ENCODE data around the gene EML3.
"Not testable (repeated sequence)": the region's sequence is repeated elsewhere in the genome, so short reads cannot be mapped to it uniquely, and the experiment has no call there.

EML3 gene

DNA sequence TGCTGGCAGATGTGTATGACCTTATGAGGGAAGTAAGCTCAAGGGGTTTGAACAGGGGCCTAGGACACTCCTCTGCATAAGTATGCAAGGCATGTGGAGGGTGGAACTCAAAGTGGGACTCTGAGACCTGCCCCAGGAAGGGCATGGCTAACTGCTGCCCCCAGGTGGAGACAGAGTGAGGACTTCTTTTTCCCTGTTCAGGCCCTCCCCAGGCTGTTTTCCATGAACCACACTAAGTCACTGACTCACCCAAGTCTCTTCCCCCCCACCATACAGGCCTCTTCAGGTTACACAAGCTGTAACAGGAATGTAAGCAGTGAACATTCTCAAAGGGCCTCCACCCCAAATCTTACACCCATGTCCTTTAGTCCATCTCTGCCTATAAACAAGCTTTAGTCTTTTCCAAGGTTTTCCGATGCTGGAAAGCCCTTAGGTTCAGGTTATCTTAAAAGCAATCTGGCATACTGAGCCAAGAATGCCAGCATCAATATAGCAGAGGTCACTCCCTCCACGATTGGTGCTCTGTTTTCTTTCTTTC is 51.9 kb downstream of the EML3 start:
- Histone ChIP-seq H3K9me3 (no peaks in the 10 kb centered on the region), H3K27me3 (no peaks in the 10 kb centered on the region), H3K4me3 (ENCODE audit: low read depth, low read length) (no peak overlapping the region), H3K4me1 (peaks cover 18% of the 10 kb centered on the region), H3K36me3 (peaks cover 55% of the 10 kb centered on the region)
- TF ChIP-seq, protein P1, sequence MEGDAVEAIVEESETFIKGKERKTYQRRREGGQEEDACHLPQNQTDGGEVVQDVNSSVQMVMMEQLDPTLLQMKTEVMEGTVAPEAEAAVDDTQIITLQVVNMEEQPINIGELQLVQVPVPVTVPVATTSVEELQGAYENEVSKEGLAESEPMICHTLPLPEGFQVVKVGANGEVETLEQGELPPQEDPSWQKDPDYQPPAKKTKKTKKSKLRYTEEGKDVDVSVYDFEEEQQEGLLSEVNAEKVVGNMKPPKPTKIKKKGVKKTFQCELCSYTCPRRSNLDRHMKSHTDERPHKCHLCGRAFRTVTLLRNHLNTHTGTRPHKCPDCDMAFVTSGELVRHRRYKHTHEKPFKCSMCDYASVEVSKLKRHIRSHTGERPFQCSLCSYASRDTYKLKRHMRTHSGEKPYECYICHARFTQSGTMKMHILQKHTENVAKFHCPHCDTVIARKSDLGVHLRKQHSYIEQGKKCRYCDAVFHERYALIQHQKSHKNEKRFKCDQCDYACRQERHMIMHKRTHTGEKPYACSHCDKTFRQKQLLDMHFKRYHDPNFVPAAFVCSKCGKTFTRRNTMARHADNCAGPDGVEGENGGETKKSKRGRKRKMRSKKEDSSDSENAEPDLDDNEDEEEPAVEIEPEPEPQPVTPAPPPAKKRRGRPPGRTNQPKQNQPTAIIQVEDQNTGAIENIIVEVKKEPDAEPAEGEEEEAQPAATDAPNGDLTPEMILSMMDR (IDR thresholded peaks at IDR 0.05; ENCODE audit: low read depth, low read length) = peak; percentile 71
- peak; percentile 75 for DNase-seq

DNA sequence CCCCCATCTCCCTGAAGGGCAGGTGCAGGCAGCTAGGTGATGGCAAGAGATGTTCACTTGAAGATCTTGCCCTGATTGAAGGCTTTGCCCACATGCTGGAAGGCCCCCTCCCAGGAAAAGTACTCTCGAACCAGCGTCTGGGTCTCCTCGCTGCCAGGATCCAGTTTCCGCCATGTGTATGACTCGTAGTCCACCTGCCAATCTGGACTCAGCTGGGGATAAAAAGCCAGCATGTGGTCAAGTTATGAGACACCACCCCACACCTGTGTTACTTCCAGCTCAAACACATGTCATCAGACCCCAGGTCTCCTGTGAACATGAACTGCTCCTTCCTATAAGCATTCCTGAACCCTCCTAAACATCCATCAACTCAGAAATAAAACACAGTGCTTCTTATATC is 52.9 kb downstream of the EML3 start:
- peaks cover 18% of the 10 kb centered on the region for H3K4me1 ChIP-seq

DNA sequence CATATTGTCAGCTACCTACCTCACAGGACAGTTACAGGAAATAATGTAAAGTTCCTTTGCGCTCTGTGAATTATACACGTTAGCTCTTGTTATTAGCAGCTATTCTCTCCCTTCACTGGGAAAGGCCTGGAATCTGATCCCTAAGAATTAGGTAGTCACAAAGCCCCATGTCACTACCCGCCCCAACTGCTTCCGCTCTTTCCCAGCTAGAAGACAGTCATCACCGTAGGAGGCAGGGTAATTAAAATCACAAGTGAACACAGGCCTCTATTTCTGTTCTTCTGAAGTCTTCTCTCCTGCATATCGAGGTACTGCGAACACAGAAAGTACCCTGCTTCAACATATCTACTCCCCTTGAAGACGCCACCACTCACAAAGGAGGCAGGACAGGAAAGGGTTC is 53.4 kb downstream of the EML3 start:
- H3K4me1 ChIP-seq = peaks cover 18% of the 10 kb centered on the region
- peaks cover 53% of the 10 kb centered on the region for H3K36me3 ChIP-seq
- no peaks in the 10 kb centered on the region for H3K27me3 ChIP-seq

More for the DNA sequence above, 52.9 kb downstream of the EML3 start:
- DNase-seq; H3K27me3 ChIP-seq; H3K4me3 ChIP-seq (ENCODE audit: low read depth, low read length); H3K9me3 ChIP-seq: not testable (repeated sequence)
- peaks cover 53% of the 10 kb centered on the region for H3K36me3 ChIP-seq

DNA sequence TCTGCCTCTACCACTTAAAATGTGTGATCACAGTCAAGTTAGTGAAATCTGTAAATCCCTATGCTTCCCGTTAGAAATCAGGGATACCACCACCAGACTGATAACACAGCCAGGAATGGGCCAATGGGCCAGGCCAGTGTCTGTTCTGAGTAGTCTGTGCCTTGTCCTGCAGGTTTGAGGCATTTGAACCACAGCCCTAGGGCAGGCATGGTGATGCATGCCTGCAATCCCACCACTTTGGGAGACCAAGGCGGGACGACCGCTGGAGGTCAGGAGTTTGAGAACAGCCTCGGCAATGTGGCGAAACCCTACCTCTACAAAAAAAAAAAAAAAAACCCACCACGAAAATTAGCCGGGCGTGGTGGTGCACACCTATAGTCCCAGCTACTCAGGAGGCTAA is 53.9 kb downstream of the EML3 start:
- Histone ChIP-seq H3K27me3 (no peaks in the 10 kb centered on the region), H3K9me3 (no peaks in the 10 kb centered on the region), H3K4me3 (ENCODE audit: low read depth, low read length) (no peak overlapping the region), H3K36me3 (peaks cover 49% of the 10 kb centered on the region), H3K4me1 (peaks cover 18% of the 10 kb centered on the region)
- TF ChIP-seq, protein P1 (IDR thresholded peaks at IDR 0.05; ENCODE audit: low read depth, low read length) = no peak
- no peak for DNase-seq

More for the DNA sequence above, 53.4 kb downstream of the EML3 start:
- Histone ChIP-seq H3K4me3 (ENCODE audit: low read depth, low read length) (no peak overlapping the region), H3K9me3 (no peaks in the 10 kb centered on the region)
- TF ChIP-seq, protein P1 (IDR thresholded peaks at IDR 0.05; ENCODE audit: low read depth, low read length) = no peak
- DNase-seq = no peak

DNA sequence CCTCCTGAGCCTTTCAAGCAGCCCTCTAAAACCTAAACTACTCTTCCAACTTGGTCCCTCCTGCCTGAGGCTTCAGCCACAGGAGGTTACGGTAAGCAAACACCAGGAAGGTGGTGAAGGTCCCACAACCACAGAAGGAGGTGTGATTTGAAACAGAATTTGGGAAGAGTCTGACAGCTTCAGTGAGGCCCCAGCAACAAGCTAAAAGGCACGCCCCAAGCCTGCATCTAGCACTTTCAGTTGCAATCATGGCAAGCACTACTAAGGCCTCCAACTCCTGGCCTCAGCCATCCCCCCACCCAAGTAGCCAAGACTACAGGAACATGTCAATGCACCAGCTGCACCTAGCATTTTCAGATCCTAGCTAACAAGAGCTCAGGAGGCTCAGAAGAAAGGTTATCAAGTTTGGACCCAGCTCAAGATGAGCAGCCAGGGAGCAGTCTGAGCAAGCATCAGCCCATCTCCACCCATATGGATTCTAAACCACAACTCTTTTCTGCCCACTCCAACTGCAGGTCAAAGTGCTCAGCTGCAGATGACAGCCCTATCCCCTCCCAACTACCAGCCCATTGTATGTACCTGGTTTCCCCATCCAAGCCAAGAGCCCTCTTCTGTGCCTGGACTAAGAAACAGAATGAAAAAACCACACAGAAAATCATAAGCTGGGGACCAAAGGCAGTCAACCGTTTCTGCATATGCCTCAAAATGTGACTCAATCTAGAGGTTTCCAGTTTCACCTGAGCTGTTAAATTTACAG is 55.5 kb downstream of the EML3 start:
- Histone ChIP-seq H3K36me3 (peaks cover 36% of the 10 kb centered on the region), H3K4me1 (peaks cover 18% of the 10 kb centered on the region), H3K9me3 (no peaks in the 10 kb centered on the region), H3K27me3 (no peaks in the 10 kb centered on the region), H3K4me3 (ENCODE audit: low read depth, low read length) (no peak overlapping the region)
- DNase-seq = no peak
- TF ChIP-seq, protein P1 (IDR thresholded peaks at IDR 0.05; ENCODE audit: low read depth, low read length) = no peak

DNA sequence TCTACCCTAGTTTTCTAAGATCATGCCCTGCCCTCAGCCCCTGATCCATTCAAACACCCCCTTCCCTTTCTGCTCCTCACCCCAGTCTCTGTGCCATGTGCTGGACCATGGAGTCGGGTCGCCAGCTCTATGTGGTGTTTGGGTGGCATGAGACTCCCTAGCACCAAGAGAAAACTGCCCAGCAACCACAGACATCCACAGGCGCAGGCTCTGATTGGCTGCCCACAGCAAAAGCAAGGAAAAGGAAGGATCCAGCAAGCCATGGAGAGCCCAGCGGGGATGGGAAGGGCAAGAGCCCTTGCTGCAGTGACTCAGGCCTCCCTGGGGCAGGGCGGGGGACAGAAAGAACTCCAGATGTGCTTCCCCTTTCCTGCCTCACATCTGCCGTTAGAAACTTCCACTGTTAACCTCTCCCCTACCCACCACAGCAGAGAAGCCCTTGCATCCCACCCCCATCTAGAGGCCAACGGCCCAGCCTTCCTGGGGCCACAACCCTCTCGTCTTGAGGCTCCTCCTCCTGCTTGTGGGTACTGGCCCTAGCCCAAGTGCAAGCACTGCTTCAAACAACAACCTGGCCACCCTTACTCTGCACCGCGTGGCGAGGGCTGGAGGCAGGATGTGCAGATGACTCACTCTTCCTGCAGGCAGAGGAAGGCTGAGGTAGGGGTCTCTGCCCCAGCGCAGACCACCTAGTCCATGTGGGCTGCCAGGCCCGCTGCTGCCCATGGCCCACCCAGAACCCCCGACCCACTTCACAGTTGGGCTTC is 56.3 kb downstream of the EML3 start:
- Histone ChIP-seq H3K27me3 (no peaks in the 10 kb centered on the region), H3K9me3 (no peaks in the 10 kb centered on the region), H3K36me3 (peaks cover 36% of the 10 kb centered on the region), H3K4me1 (peaks cover 18% of the 10 kb centered on the region), H3K4me3 (ENCODE audit: low read depth, low read length) (no peak overlapping the region)
- DNase-seq = peak; percentile 75
- TF ChIP-seq, protein P1 (IDR thresholded peaks at IDR 0.05; ENCODE audit: low read depth, low read length) = no peak

Measured in BE2C (cell line).